ENCODE results near the gene ATXN8OS.
"Not testable (repeated sequence)": the region's sequence is repeated elsewhere in the genome, so short reads cannot be mapped to it uniquely, and the experiment has no call there.

The ATXN8OS gene

DNA sequence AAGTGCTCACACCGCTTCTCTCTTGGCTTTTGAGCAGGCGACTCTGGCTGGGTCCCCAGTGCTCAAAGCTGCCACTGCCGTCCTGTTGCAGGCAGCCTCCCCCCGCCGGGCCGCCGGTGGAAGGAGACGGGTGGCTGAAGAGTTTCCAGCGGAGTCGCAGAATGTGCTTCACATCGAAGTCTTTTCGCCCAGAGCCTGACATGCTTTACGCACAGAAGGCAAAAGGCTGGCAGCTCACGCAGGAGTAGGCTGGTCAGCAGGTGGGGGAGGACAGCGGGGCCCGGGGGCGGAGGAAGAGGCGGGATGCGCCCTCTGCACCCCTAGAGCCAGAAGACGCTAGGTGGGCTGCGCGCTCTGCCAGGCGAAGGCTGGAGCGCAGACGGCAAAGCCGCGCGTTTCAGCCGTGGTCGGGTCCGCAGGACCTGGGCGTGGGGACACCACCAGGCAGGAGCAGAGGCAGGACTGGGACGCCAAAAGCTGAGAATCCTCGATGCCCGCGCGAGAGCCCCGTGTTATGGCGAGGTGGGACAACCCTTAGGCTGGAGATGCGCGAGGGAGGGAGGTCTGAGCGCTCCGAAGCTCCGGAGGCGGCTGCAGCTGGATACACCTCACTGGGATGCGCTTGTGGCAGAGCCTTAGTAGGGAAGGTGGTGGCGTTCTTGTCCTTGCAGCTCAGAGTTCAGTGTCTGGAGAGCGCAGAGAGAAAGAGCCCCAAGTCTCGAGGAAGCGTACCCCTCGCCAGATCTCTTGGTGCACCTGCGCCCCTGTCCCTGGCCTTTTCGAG is at the start of gene ATXN8OS:
TSS of gene ATXN8OS (plus strand) at position 329 of the 784 bp plus-strand sequence.
- no peak for DNase-seq (ENCODE audit: low read depth)

DNA sequence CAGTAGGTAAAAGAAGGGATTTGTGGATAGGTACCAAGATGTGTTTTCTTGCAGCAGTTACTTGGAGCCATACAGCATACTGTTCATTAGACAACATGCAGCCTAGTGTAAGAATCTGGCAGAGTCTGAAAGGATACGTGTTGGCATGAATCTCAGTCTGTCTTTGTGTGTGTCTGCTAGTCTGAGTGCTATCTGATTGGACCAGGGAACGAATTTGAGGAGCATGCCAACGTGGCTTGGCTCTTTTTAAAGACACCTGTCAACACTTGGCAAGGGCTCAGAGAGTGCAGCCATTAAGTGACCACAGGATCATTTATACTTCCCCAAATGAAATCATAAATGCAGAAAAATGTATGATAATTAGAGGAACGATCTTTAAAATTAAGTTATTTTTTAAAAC is 27.6 kb upstream of the ATXN8OS start:
- no peak for DNase-seq (ENCODE audit: low read depth)

DNA sequence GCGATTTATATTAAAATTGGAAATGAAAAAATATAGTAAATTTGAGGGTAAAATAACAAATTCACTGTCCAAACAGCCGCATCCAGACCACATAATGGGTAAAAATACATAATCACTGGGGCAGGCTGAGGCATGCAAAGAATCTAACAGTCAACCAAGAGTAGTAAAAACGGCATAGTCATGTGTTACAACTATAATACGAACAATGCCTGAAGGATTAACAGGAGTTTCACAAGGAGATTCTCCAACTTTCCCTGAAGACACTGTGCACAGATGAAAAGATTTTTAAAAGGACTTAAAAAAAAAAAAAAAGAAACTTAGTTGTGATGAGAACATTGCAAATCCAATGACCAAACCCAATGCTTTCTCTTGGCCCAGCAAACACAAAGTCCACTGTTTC is 20.4 kb upstream of the ATXN8OS start:
- no peak for DNase-seq (ENCODE audit: low read depth)

DNA sequence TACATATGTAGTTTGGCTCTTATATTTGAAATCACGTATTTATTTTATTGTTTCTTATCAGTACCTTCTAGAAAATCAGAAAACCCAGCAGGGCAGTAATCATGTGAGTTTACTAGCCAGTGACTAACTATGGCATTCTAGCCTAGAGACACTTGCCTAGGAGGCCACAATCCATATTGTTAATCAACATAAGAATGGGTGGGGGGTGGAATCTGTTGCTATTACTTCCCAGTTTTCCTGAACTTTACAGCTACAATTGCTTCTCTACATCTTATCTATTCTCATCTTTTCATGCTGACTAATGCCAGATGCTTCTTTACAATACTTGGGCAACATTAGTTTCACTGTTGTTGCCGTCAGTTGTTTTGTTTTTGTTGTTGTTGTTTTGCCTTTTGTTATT is 18.7 kb upstream of the ATXN8OS start:
- DNase-seq (ENCODE audit: low read depth) = no peak

DNA sequence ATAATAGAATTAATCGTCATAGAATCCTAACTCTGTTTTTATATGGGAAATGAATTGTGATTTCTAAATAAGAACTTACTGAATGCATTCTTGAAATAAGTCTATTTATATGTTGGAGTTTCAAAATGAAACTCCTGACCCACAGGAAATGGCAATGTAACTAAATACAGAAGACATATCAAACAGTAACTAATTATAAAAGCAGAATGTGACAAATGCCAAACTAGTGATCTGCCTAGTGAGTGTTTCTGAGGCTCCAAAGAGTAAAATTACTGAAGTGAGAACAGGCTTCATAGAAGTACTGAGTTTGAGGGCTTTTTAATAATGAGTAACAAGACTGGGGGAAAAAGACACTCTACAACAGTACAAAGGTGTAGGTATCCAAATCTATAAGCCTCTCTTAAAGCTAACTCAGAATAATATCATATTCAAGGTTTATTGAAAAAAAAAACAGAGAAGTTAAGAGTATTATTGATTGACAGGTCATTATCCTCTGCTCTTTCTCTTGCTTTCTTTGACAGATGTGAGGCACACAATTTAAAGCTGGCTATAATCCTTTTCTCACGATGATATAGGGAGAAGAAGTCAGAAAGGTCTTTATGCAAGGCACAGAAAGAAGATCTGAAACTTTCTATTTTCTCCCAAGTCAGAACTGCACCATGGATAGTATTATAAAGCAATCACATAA is 17.4 kb upstream of the ATXN8OS start:
- DNase-seq (ENCODE audit: low read depth) = no peak

DNA sequence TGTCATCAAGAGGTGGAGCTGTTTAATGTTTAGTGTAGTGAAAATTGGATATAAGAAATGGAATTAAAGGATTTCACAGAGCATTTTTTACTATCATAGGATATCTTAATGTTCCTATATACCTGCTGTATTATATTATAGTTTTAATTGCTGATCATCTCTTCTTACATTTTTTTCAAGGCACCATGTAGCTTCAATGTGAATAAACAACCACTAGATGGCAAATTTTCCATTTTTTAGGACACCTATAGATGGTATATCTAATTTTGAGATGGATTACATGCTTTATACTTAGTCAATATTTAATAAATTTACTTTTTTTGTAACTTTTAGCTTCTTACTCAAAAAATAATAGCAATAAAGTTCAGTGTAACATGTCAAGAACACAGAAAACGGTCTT is 9.0 kb upstream of the ATXN8OS start:
- no peak for DNase-seq (ENCODE audit: low read depth)

DNA sequence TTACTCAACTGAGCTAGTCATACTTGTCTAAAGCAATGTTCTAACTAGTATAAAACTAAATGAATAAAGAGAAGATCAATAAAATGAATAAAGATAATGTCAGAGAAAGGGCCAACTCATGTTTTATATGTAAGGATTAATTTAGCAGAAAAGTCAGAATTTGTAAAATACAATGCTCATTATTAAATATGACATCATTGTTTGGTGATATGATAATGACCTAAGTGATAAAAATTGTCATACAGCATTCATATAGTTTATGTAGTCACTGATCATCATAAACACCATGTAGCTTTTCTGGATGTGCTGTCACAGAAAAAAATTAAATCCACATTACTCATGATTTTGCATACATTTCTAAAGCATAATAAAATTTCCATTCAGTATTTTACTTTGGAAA is 3.1 kb upstream of the ATXN8OS start:
- DNase-seq (ENCODE audit: low read depth) = no peak

DNA sequence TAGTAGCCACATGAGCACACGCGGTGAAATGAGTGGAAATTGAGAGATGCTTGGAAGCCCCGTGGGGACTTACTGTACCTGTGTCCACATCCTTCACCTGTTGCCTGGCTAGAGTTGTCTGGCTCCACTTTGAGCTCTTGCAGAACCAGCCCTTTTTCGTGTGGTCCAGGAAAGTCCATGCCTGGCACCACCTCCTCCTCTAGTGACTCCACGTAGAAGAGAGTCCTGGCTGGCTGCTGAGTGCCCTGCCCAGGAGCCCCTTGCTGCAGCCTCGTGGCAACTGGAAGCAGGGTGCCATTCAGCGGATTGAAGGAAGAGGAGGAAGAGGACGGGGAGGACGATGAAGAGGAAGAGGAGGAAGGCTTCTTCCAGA is 515 bp upstream of the ATXN8OS start:
- DNase-seq (ENCODE audit: low read depth) = no peak

DNA sequence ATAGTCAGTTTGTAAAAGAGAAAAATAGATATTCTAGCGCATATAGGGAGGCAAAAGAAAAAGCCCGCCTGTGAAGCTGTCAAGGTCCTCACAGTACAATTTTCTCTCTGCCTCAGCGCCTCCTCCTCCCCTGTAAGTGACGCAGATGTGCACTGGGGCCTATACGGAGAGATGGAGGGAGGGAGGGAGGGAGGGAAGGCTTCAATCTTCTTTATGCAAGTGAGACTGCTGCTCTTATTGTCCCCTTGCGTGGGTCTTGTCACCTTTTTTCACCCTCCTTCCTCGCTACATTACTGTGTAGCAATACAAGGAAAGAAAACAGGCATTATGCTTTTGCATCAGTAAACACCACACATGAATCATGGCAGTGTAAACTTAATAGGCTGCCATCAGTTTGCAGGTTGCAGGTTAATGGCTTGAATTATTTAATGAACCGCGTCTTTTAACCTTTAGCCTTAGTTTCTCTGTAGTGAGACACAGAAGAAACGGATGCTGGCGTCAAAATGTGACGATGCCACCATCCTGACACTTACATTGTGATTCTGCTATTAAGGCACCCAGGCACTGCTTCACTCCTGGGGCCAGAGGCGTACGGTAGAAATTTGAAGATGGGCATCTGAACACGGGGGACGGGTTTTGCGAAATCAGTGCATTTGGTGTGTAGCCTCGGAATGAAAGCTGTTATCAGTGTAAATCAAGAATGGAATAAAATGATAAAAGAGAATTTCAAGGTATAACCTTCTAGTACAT is 905 bp downstream of the ATXN8OS start, which contains the start of gene KLHL1:
TSS of gene KLHL1 (minus strand) at position 97 of the 750 bp plus-strand sequence. CDS start 753 bp downstream, outside the sequence.
- DNase-seq (ENCODE audit: low read depth) = no peak

DNA sequence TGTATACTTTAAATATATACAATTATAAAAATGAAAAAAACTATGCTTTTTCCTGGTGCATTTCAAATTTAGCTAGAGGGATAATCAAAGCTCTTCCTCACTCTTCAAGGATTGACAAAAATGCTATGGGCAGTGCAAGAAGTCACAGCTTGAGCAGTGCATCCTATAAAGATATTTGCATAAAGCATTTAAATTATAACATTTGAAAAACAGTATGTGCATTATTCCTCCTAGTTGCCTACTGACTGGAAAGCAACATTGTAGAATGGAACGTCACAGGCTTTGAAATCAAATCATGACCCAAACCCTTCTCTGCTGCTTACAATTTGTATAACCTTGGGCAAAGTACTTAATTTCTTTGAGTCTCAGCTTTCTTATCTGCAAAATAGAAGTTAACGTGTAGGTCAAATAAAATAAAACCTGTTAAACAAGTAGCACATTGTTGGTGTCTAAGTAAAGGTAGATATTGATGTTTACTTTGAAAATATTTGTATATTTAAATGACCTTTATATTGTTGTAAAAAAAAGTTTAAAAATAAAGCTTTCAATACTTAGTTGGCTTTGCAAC is 9.8 kb downstream of the ATXN8OS start:
- no peak for DNase-seq (ENCODE audit: low read depth)

DNA sequence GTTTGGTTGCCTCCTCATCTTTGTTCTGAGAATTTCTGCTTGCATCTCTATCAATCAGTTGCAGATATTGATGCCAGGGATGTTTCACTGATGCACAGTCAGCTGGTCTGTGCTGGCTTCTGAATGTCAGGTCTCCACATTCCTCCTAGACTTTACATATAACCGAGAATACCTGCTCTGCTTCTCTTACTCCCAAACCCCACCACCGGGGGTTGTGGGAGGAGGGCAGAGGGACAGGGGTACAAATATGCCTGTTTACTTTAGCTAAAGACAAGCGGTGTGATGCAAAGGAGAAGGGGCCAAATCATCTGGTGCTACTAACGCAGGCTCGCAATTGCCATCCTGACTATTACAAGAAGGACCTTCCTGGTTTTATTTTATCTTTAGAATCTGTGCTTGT is 18.1 kb downstream of the ATXN8OS start:
- DNase-seq (ENCODE audit: low read depth) = no peak

DNA sequence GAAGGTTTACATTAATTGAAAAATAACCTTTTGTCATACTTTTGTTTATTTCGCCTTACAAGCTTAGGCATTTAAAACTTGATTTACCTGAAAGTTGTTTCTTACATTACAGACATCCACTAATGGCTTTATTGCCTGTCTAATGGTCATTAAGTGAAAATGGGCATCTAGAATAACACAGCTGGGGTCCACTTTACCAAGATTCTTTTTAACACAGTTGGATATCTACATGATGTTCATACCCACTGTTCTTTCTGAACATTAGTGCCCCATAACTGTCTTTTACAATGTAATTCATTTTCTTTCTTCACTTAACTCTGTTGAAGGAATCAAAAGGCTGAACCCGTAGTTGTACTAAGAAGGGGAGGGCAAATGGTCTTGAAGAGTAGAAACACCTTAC is 20.5 kb downstream of the ATXN8OS start:
- DNase-seq (ENCODE audit: low read depth) = no peak

DNA sequence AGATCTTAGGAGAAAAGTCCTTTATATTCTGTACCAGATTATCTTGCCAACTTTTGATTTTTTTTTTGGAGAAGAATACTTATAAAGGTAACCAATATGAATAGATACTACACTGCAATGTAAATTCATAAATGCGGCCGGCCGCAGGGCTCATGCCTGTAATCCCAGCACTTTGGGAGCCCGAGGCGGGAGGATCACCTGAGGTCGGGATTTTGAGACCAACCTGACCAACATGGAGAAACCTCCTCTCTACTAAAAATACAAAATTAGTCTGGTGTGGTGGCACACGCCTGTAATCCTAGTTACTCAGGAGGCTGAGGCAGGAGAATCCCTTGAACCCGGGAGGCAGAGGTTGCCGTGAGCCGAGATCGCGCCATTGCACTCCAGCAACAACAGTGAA is 35.0 kb downstream of the ATXN8OS start:
- not testable (repeated sequence) for DNase-seq (ENCODE audit: low read depth)

DNA sequence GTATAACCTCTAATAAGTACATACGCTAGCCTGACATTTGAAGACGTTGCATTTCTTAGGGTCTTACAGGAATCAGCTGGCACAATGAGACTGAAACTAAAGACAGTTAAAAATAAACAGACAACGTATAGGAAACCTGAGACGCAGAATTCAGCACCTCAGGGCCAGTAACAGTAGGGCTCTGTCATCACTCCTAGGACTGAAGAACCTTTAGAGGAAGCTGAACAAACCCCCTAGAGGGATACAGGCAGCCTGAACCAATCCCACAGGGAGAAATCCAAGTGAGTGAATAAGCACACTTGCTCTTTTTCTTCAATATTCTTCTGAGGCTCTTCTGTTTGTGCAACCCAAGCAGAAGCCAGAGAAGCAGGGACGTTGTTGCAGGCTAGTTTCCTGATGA is 54.5 kb downstream of the ATXN8OS start:
- no peak for DNase-seq (ENCODE audit: low read depth)

DNA sequence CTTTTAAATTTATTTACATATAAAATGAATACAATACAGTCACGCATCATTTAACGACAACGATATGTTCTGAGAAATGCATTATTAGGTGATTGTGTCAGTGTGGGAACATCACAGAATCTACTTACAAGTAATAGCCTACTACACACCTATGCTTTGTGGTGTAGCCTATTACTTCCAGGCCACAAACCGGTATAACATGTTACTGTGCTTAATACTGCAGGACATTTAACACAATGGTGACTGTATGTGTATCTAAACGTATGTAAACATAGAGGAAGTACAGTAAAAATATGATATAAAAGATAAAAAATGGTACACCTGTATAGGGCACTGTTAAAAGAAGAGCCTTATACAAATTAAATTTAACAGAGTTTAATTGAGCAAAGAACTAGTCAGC is 63.1 kb downstream of the ATXN8OS start:
- DNase-seq (ENCODE audit: low read depth) = no peak

DNA sequence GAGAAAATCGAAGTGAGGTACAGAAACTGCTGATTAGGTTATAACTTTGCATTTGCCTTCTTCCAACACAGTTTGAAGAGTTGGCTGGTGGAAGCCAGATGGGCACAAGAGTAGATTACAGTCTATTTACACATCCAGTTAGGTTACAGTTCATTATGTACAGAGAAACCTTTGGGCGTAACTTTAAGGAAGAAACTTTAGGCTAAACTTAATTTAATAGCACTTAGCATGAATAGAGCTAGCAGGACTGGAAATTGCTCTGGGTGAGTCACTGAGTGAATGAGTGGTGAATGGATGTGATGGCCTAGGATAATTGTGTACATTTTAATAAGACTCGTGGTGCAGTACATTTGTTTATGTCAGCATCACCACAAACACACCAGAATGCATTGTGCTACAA is 63.5 kb downstream of the ATXN8OS start:
- no peak for DNase-seq (ENCODE audit: low read depth)

DNA sequence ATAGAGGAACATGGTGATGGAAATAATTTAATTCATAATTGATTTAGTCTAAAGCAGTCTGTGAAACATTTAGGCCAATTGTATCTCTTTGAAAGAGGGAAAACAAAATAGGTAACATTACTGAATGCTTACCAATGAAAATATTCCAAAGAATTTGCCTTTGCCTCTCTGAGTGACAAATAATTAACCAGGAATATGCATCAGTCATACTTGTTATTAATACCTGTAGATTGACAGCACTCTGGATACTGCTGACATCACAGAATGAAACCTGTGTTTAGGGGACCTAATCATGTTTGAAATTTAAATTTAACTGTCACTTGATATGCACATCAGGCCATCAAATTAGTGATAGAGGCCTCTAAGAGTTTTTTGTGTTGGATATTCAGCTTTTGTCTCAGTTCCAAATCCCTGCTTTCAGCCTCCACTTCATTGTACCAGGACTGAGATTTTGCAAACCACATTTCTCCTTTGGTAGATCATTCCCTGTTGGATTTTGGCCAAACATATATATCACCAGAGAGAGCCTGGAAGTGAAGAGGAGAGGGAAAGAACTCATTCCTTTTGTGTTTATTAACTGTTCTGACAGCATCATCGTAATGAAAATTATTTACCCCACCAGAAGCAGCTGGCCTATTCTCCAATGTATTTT is 65.4 kb downstream of the ATXN8OS start:
- DNase-seq (ENCODE audit: low read depth) = no peak

DNA sequence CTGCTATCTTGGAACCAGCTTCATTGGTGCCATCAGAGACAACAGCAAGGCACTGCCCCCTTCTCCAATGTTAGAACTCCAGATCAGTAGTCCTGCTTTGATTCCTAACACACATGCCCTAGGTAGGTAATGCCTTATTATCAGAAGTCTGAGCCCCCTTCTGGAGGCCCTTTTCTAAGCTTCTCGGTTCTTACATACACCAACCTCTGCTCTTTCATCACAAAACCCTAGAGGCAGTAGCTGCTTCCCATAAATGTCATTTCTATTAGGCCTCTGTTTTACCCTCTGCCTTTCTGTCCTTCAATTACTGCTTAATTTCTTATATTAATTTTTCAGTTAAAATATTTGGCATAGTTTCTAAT is 66.0 kb downstream of the ATXN8OS start:
- no peak for DNase-seq (ENCODE audit: low read depth)

DNA sequence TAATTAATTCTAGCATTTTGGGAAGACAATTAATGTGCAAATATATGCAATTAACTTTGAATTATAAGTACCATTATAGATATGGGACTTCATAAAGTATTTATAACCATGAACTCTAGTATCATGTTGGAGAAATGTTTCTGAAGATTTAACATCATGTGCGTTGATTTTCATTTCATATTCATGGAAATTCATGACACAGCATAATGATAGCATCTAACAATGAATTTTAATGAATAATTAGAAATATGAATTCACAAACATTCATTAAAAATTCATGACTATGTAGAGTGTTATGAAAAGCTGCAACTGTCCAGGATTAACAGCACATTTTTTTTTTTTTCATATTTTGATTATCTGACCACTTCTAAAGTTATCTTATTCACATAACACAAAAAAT is 70.7 kb downstream of the ATXN8OS start:
- DNase-seq (ENCODE audit: low read depth) = no peak

Measured in GM04504 (cell line).